GM23338 (cell line): ENCODE measurements around the gene KCNJ4. TPM values are rescaled to one million over a fixed set of nuclear protein-coding genes. Genes with fewer than 3 reads are reported as not detected.

ENCODE experiments used
- ATAC-seq: fragments of 200-7000 bp; cut with Tn5 transposase; 3 replicates; pipeline ENCODE4 v1.9.1; 2020
- DNase-seq: peaks from one replicate; pipeline ENCODE4 v3.0.0-alpha.2; 2015; ENCODE audit warnings: low spot score
- H2AFZ ChIP-seq: fragments of 200-600 bp; sonication (generic); 2 replicates; pipeline ENCODE4 v1.8.0; 2016; ENCODE audit warnings: antibody characterized with exemption, mild to moderate bottlenecking, moderate library complexity
- H3F3A ChIP-seq: fragments of 200-600 bp; sonication (generic); replicated peaks from 2 replicates; pipeline ENCODE4 v1.8.0; 2017; ENCODE audit warnings: antibody characterized with exemption, mixed run types, low read depth
- H3K27ac ChIP-seq: fragments of 200-600 bp; sonication (generic); 2 replicates; pipeline ENCODE4 v1.6.1; 2016; ENCODE audit warnings: low read depth
- H3K27me3 ChIP-seq: fragments of 200-600 bp; sonication (generic); 2 replicates; pipeline ENCODE4 v1.8.0; 2016; ENCODE audit warnings: mild to moderate bottlenecking, mixed run types, moderate library complexity; ENCODE audit not compliant: insufficient read depth
- H3K36me3 ChIP-seq: fragments of 200-600 bp; sonication (generic); 2 replicates; pipeline ENCODE4 v1.8.0; 2016; ENCODE audit warnings: mild to moderate bottlenecking; ENCODE audit not compliant: insufficient read depth
- H3K4me1 ChIP-seq: fragments of 200-600 bp; sonication (generic); 2 replicates; pipeline ENCODE4 v1.8.0; 2016; ENCODE audit warnings: mild to moderate bottlenecking, moderate library complexity; ENCODE audit not compliant: insufficient read depth
- H3K4me2 ChIP-seq: fragments of 200-600 bp; sonication (generic); 2 replicates; pipeline ENCODE4 v1.7.1; 2017; ENCODE audit warnings: mixed run types
- H3K4me3 ChIP-seq: fragments of 200-600 bp; sonication (generic); 2 replicates; pipeline ENCODE4 v1.6.1; 2016; ENCODE audit warnings: mixed run types
- H3K79me2 ChIP-seq: fragments of 200-600 bp; sonication (generic); replicated peaks from 2 replicates; pipeline ENCODE4 v1.8.0; 2017; ENCODE audit warnings: mild to moderate bottlenecking; ENCODE audit not compliant: insufficient read depth
- H3K9me2 ChIP-seq: fragments of 200-600 bp; sonication (generic); 2 replicates; pipeline ENCODE4 v1.8.0; 2017; ENCODE audit not compliant: insufficient read depth
- H4K20me1 ChIP-seq: fragments of 200-600 bp; sonication (generic); replicated peaks from 2 replicates; pipeline ENCODE4 v1.8.0; 2017; ENCODE audit warnings: mild to moderate bottlenecking; ENCODE audit not compliant: insufficient read depth
- H3K27ac Mint-ChIP-seq: 2 replicates; pipeline ENCODE4 v1.8.0; 2020; ENCODE audit warnings: inconsistent platforms, mild to moderate bottlenecking, moderate library complexity, mixed read lengths
- H3K27me3 Mint-ChIP-seq: 3 replicates; pipeline ENCODE4 v1.8.0; 2022; ENCODE audit warnings: low read depth, mild to moderate bottlenecking, moderate library complexity, mixed read lengths, inconsistent platforms; ENCODE audit not compliant: insufficient read depth, poor library complexity
- H3K36me3 Mint-ChIP-seq: 3 replicates; pipeline ENCODE4 v1.8.0; 2021; ENCODE audit warnings: low read depth, mild to moderate bottlenecking, inconsistent platforms, moderate library complexity, mixed read lengths
- H3K4me1 Mint-ChIP-seq: 3 replicates; pipeline ENCODE4 v1.8.0; 2020; ENCODE audit warnings: mild to moderate bottlenecking, inconsistent platforms, mixed read lengths
- H3K4me3 Mint-ChIP-seq: 3 replicates; pipeline ENCODE4 v1.8.0; 2021; ENCODE audit warnings: moderate library complexity, mild to moderate bottlenecking, inconsistent platforms, mixed read lengths
- H3K9me3 Mint-ChIP-seq: 3 replicates; pipeline ENCODE4 v1.8.0; 2020; ENCODE audit warnings: moderate library complexity, mild to moderate bottlenecking, inconsistent platforms, mixed read lengths
- CREB1 ChIP-seq: fragments of 250-450 bp; sonication (Bioruptor Pico); IDR thresholded peaks from 2 replicates; pipeline ENCODE4 v1.5.0; 2020; ENCODE audit warnings: low read depth, mild to moderate bottlenecking, moderate library complexity
- EZH2 ChIP-seq: fragments of 200-600 bp; sonication (generic); IDR thresholded peaks from one replicate; pipeline ENCODE4 v1.8.0; 2017; ENCODE audit warnings: antibody characterized with exemption, mild to moderate bottlenecking, low read depth; ENCODE audit not compliant: unreplicated experiment
- EZH2phosphoT487 ChIP-seq: fragments of 200-600 bp; sonication (generic); IDR thresholded peaks from one replicate; pipeline ENCODE4 v1.8.1; 2018; ENCODE audit warnings: antibody characterized with exemption; ENCODE audit not compliant: unreplicated experiment
- JUNB ChIP-seq: IDR thresholded peaks from one replicate; pipeline ENCODE4 v1.6.1; 2016; ENCODE audit warnings: antibody characterized with exemption; ENCODE audit not compliant: unreplicated experiment
- NANOG ChIP-seq: IDR thresholded peaks from 2 replicates; pipeline ENCODE4 v1.6.1; 2016; ENCODE audit warnings: antibody characterized with exemption, borderline replicate concordance
- POLR2AphosphoS5 ChIP-seq: IDR thresholded peaks from 2 replicates; pipeline ENCODE4 v1.6.1; 2016; ENCODE audit warnings: antibody characterized with exemption, low read depth
- STAT1 ChIP-seq: IDR thresholded peaks from one replicate; pipeline ENCODE4 v1.6.1; 2016; ENCODE audit warnings: antibody characterized with exemption; ENCODE audit not compliant: unreplicated experiment
- ZNF114 ChIP-seq: fragments of 250-450 bp; sonication (Bioruptor Pico); IDR thresholded peaks from 2 replicates; pipeline ENCODE4 v1.5.0; 2020; ENCODE audit warnings: mild to moderate bottlenecking, moderate library complexity
- polyA plus RNA-seq: library from polyadenylated mRNA; unstranded; fragments of >200 nt; fragmentation: Nextera tagmentation; extraction: Ambion mirVana; gene quantifications from 2 replicates; pipeline ENCODE4 v1.2.1, GENCODE V29; 2016
- total RNA-seq: library from RNA; depleted of rRNA; stranded (reverse); fragments of >200 nt; shearing (Covaris generic); gene quantifications from 2 replicates; pipeline ENCODE4 v1.2.3, GENCODE V29; 2014
- TF ChIP-seq, protein P1 (sequence below): IDR thresholded peaks from one replicate; pipeline ENCODE4 v1.6.1; 2018; ENCODE audit warnings: antibody characterized with exemption; ENCODE audit not compliant: unreplicated experiment
- TF ChIP-seq, protein P2 (sequence below), 2 experiments: fragments of 200-600 bp in 1 of 2; sonication (generic) in 1 of 2; conservative IDR thresholded peaks; 2 replicates each; pipeline versions ENCODE4 v1.5.1 to v1.6.1; 2016 to 2017; ENCODE audit warnings: antibody characterized with exemption in 2 of 2, low read depth in 2 of 2, mild to moderate bottlenecking in 2 of 2, moderate library complexity in 1 of 2
- TF ChIP-seq, protein P3 (sequence below): IDR thresholded peaks from 2 replicates; pipeline ENCODE4 v1.6.1; 2016; ENCODE audit warnings: antibody characterized with exemption

The KCNJ4 gene
- total and polyA plus RNA-seq, 2 experiments from 2014 or later: 0.23 to 1.3 TPM

DNA sequence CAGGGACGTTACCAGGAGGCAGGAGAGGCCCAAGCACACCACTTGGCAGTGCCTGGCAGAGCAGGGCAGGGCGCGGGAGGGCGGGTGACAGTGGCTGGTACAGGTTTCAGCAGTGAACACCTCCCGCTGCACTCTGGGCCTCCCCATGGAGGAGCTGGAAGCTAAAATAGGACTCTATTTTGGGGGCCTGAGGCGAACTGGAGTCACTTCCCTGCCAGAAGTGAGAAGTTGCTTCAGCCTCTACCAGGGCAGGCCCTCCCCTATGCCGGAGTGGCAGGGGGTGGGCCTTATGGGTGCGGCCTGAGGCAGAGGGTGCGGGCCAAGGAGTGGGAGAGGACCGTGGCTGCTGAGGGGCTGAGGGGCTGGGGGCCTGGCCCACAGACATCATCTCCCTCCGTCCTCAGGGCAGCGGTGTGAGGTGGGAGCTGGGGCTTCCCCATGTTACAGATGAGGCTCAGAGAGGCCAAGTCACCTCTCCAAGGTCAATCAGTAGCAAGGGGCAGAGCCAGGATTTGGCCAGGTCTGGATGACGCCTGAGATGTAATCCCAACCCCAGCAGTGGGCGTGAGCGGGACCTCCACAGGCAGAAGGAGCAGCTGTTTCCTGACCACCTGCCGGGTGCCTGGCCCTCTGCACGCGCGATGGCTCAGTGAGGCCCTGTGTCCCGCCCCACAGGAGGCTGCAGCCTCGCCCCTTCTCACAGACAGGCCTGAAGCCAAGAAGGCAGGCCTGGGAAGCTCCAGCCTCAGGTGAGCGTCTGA, 39.3 kb downstream of the KCNJ4 start:
- no peak overlapping the region for H3K27ac ChIP-seq
- H3K27ac Mint-ChIP-seq: no peak overlapping the region; the same call in 1 of the 2 replicates
- H3K4me3 Mint-ChIP-seq: no peak overlapping the region

DNA sequence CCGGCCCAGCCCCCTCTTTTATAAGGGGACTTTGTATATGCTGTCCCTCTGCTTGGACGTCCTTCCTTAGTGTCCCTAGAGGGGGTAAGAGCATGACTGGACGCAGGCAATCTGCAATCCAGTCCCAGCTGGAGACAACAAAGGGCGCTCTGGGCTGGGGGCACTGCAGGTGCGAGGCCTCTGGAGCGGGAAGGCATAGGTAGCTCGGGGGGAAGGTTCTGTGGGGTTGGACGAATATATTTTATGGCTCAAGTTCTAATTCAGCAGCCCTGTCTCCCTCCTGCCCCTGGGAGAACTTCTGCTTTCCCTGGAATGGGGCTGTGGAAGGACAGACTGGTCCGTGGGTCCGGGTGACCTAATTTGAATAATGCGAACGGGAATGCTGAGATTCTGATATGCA, 40.0 kb downstream of the KCNJ4 start:
- Mint-ChIP-seq H3K27ac (no peak overlapping the region; the same call in 1 of the 2 replicates), H3K4me1 (peaks cover 13% of the 10 kb centered on the region), H3K4me3 (no peak overlapping the region), H3K27me3 (peaks cover 25% of the 10 kb centered on the region), H3K36me3 (peaks cover 4% of the 10 kb centered on the region), H3K9me3 (peaks cover 15% of the 10 kb centered on the region)
- no peak overlapping the region for H2AFZ ChIP-seq
- H3K27ac ChIP-seq: no peak overlapping the region
- H3K9me2 ChIP-seq: no peaks in the 10 kb centered on the region
- H3K27me3 ChIP-seq: no peaks in the 10 kb centered on the region
- no peaks in the 10 kb centered on the region; the same call in 1 of the 2 replicates for H3K4me1 ChIP-seq
- DNase-seq (no peak), ATAC-seq (no peak)
- peaks cover 8% of the 10 kb centered on the region; the same call in 1 of the 2 replicates for H3F3A ChIP-seq
- H3K4me3 ChIP-seq: no peak overlapping the region
- no peaks in the 10 kb centered on the region for H4K20me1 ChIP-seq
- no peaks in the 10 kb centered on the region for H3K36me3 ChIP-seq
- no peaks in the 10 kb centered on the region for H3K79me2 ChIP-seq
- H3K4me2 ChIP-seq: no peak overlapping the region
- no peak for TF ChIP-seq POLR2AphosphoS5
- TF ChIP-seq JUNB: no peak
- TF ChIP-seq, protein P1, sequence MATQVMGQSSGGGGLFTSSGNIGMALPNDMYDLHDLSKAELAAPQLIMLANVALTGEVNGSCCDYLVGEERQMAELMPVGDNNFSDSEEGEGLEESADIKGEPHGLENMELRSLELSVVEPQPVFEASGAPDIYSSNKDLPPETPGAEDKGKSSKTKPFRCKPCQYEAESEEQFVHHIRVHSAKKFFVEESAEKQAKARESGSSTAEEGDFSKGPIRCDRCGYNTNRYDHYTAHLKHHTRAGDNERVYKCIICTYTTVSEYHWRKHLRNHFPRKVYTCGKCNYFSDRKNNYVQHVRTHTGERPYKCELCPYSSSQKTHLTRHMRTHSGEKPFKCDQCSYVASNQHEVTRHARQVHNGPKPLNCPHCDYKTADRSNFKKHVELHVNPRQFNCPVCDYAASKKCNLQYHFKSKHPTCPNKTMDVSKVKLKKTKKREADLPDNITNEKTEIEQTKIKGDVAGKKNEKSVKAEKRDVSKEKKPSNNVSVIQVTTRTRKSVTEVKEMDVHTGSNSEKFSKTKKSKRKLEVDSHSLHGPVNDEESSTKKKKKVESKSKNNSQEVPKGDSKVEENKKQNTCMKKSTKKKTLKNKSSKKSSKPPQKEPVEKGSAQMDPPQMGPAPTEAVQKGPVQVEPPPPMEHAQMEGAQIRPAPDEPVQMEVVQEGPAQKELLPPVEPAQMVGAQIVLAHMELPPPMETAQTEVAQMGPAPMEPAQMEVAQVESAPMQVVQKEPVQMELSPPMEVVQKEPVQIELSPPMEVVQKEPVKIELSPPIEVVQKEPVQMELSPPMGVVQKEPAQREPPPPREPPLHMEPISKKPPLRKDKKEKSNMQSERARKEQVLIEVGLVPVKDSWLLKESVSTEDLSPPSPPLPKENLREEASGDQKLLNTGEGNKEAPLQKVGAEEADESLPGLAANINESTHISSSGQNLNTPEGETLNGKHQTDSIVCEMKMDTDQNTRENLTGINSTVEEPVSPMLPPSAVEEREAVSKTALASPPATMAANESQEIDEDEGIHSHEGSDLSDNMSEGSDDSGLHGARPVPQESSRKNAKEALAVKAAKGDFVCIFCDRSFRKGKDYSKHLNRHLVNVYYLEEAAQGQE: no peak
- no peak for TF ChIP-seq STAT1
- TF ChIP-seq CREB1 (CRISPR knock-in tag): no peak
- no peak for TF ChIP-seq NANOG
- TF ChIP-seq, protein P2, sequence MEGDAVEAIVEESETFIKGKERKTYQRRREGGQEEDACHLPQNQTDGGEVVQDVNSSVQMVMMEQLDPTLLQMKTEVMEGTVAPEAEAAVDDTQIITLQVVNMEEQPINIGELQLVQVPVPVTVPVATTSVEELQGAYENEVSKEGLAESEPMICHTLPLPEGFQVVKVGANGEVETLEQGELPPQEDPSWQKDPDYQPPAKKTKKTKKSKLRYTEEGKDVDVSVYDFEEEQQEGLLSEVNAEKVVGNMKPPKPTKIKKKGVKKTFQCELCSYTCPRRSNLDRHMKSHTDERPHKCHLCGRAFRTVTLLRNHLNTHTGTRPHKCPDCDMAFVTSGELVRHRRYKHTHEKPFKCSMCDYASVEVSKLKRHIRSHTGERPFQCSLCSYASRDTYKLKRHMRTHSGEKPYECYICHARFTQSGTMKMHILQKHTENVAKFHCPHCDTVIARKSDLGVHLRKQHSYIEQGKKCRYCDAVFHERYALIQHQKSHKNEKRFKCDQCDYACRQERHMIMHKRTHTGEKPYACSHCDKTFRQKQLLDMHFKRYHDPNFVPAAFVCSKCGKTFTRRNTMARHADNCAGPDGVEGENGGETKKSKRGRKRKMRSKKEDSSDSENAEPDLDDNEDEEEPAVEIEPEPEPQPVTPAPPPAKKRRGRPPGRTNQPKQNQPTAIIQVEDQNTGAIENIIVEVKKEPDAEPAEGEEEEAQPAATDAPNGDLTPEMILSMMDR (conservative IDR thresholded peaks at IDR 0.05; ENCODE audit: low read depth in 2 of 2): no peak
- TF ChIP-seq, protein P3, sequence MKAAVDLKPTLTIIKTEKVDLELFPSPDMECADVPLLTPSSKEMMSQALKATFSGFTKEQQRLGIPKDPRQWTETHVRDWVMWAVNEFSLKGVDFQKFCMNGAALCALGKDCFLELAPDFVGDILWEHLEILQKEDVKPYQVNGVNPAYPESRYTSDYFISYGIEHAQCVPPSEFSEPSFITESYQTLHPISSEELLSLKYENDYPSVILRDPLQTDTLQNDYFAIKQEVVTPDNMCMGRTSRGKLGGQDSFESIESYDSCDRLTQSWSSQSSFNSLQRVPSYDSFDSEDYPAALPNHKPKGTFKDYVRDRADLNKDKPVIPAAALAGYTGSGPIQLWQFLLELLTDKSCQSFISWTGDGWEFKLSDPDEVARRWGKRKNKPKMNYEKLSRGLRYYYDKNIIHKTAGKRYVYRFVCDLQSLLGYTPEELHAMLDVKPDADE: no peak
- no peak for TF ChIP-seq EZH2phosphoT487
- TF ChIP-seq ZNF114 (CRISPR knock-in tag): no peak

More for the DNA sequence above, 39.3 kb downstream of the KCNJ4 start:
- peak; percentile 40 for ATAC-seq
- H3K4me2 ChIP-seq: no peak overlapping the region
- Mint-ChIP-seq H3K36me3 (peaks cover 3% of the 10 kb centered on the region), H3K4me1 (peaks cover 13% of the 10 kb centered on the region), H3K27me3 (peaks cover 25% of the 10 kb centered on the region), H3K9me3 (peaks cover 10% of the 10 kb centered on the region)
- H3F3A ChIP-seq: peaks cover 8% of the 10 kb centered on the region; the same call in 1 of the 2 replicates
- no peaks in the 10 kb centered on the region for H3K79me2 ChIP-seq
- no peaks in the 10 kb centered on the region for H3K9me2 ChIP-seq
- no peak overlapping the region for H3K4me3 ChIP-seq
- DNase-seq: peak; percentile 69
- H3K36me3 ChIP-seq: no peaks in the 10 kb centered on the region
- H3K27me3 ChIP-seq: no peaks in the 10 kb centered on the region
- TF ChIP-seq EZH2: no peak
- no peaks in the 10 kb centered on the region for H4K20me1 ChIP-seq
- H3K4me1 ChIP-seq: no peaks in the 10 kb centered on the region; the same call in 1 of the 2 replicates
- peak overlapping the region; percentile 74 for H2AFZ ChIP-seq
